Mesenchymal stem cell (in vitro differentiated cells and primary cell): ENCODE data around the gene SMCHD1.
"Not testable (repeated sequence)": the region's sequence is repeated elsewhere in the genome, so short reads cannot be mapped to it uniquely, and the experiment has no call there.

ENCODE experiments used
- DNase-seq: peaks from one replicate; pipeline ENCODE4 v3.0.0-alpha.2; 2013
- H2AFZ ChIP-seq: one replicate; pipeline ENCODE4 v1.6.1; 2013; ENCODE audit warnings: low read depth, mild to moderate bottlenecking, control low read depth, inconsistent platforms, low read length, moderate library complexity
- H2AK5ac ChIP-seq: 2 replicates; pipeline ENCODE4 v1.6.1; 2013; ENCODE audit warnings: low read length, moderate library complexity, mild to moderate bottlenecking, inconsistent platforms; ENCODE audit not compliant: severe bottlenecking
- H2BK120ac ChIP-seq: one replicate; pipeline ENCODE4 v1.6.1; 2013; ENCODE audit warnings: low read depth, mild to moderate bottlenecking, inconsistent platforms, low read length, moderate library complexity
- H2BK12ac ChIP-seq, 2 experiments: one replicate each; pipeline ENCODE4 v1.6.1; 2013; ENCODE audit warnings: inconsistent platforms in 2 of 2, low read length in 2 of 2, mild to moderate bottlenecking in 2 of 2, moderate library complexity in 2 of 2, control low read depth in 1 of 2
- H2BK15ac ChIP-seq: one replicate; pipeline ENCODE4 v1.6.1; 2013; ENCODE audit warnings: mild to moderate bottlenecking, low read depth, inconsistent platforms; ENCODE audit not compliant: poor library complexity, severe bottlenecking
- H2BK5ac ChIP-seq: 2 replicates; pipeline ENCODE4 v1.6.1; 2013; ENCODE audit warnings: low read depth, mild to moderate bottlenecking, low read length, control low read depth, inconsistent platforms; ENCODE audit not compliant: poor library complexity, severe bottlenecking
- H3K14ac ChIP-seq, 2 experiments: one replicate each; pipeline ENCODE4 v1.6.1; 2013; ENCODE audit warnings: inconsistent platforms in 2 of 2, low read length in 2 of 2, control low read depth in 1 of 2, mild to moderate bottlenecking in 1 of 2, moderate library complexity in 1 of 2
- H3K18ac ChIP-seq, 2 experiments: one replicate each; pipeline ENCODE4 v1.6.1; 2013; ENCODE audit warnings: inconsistent platforms in 2 of 2, low read length in 2 of 2, control low read depth in 1 of 2, low read depth in 1 of 2, mild to moderate bottlenecking in 1 of 2
- H3K23ac ChIP-seq, 2 experiments: one replicate each; pipeline ENCODE4 v1.6.1; 2013; ENCODE audit warnings: inconsistent platforms in 2 of 2, low read length in 2 of 2, mild to moderate bottlenecking in 2 of 2, moderate library complexity in 2 of 2, control low read depth in 1 of 2
- H3K27ac ChIP-seq: 2 replicates; pipeline ENCODE4 v1.5.1; 2013; ENCODE audit warnings: mild to moderate bottlenecking, moderate library complexity, low read length, control low read depth, inconsistent platforms; ENCODE audit not compliant: poor library complexity, severe bottlenecking
- H3K27me3 ChIP-seq, 2 experiments: 2 replicates each; pipeline versions ENCODE4 v1.6.1 to v1.7.0; 2013; ENCODE audit warnings: low read length in 2 of 2, mild to moderate bottlenecking in 2 of 2, moderate library complexity in 2 of 2, control low read depth in 1 of 2, inconsistent platforms in 1 of 2; ENCODE audit not compliant: control insufficient read depth in 1 of 2, insufficient read depth in 1 of 2
- H3K36me3 ChIP-seq, 2 experiments: 2 replicates each; pipeline versions ENCODE4 v1.6.1 to v1.7.0; 2013; ENCODE audit warnings: low read length in 2 of 2, control low read depth in 1 of 2, inconsistent platforms in 1 of 2, low read depth in 1 of 2, mild to moderate bottlenecking in 1 of 2; ENCODE audit not compliant: insufficient read depth in 2 of 2, control insufficient read depth in 1 of 2
- H3K4ac ChIP-seq, 2 experiments: one replicate each; pipeline ENCODE4 v1.6.1; 2013; ENCODE audit warnings: inconsistent platforms in 2 of 2, low read length in 2 of 2, mild to moderate bottlenecking in 2 of 2, moderate library complexity in 2 of 2, control low read depth in 1 of 2, low read depth in 1 of 2
- H3K4me1 ChIP-seq: 2 replicates; pipeline ENCODE4 v1.6.1; 2013; ENCODE audit warnings: low read depth, low read length, control low read depth; ENCODE audit not compliant: control insufficient read depth, insufficient read depth
- H3K4me2 ChIP-seq: 2 replicates; pipeline ENCODE4 v1.6.1; 2013; ENCODE audit warnings: low read length, mild to moderate bottlenecking, inconsistent platforms; ENCODE audit not compliant: poor library complexity, severe bottlenecking
- H3K4me3 ChIP-seq, 2 experiments: 2 replicates each; pipeline versions ENCODE4 v1.5.1 to v1.7.0; 2013; ENCODE audit warnings: low read length in 2 of 2, mild to moderate bottlenecking in 2 of 2, control low read depth in 1 of 2, low read depth in 1 of 2; ENCODE audit not compliant: insufficient read depth in 1 of 2
- H3K79me1 ChIP-seq: replicated peaks from 2 replicates; pipeline ENCODE4 v1.6.1; 2013; ENCODE audit warnings: mild to moderate bottlenecking, control low read depth, low read length, inconsistent platforms; ENCODE audit not compliant: poor library complexity, severe bottlenecking
- H3K9ac ChIP-seq: 2 replicates; pipeline ENCODE4 v1.7.0; 2013; ENCODE audit warnings: mild to moderate bottlenecking, low read length, moderate library complexity
- H3K9me3 ChIP-seq: 2 replicates; pipeline ENCODE4 v1.7.0; 2013; ENCODE audit warnings: mild to moderate bottlenecking, low read length; ENCODE audit not compliant: control insufficient read depth
- H4K8ac ChIP-seq: one replicate; pipeline ENCODE4 v1.6.1; 2013; ENCODE audit warnings: inconsistent platforms, mild to moderate bottlenecking, low read length, moderate library complexity
- H4K91ac ChIP-seq: one replicate; pipeline ENCODE4 v1.6.1; 2013; ENCODE audit warnings: mild to moderate bottlenecking, low read length, inconsistent platforms
- whole genome bisulfite sequencing: methylation state at CpG from one replicate; pipeline ENCODE4 v1.1.7; 2013; ENCODE audit warnings: mixed read lengths; 5-methylcytosine and 5-hydroxymethylcytosine counted together

The SMCHD1 gene

GRCh38 chr18:2656237-2656980 is 883 bp downstream of the SMCHD1 start:
- Histone ChIP-seq H4K91ac (peak overlapping the region; percentile 87), H2BK5ac (no peak overlapping the region), H3K4ac (peak overlapping the region; percentile 77 to 94), H3K4me2 (peak overlapping the region; percentile 77), H2BK120ac (peak overlapping the region; percentile 49), H2AK5ac (no peak overlapping the region), H3K23ac (peak overlapping the region; percentile 90 to 94), H3K9me3 (no peaks in the 10 kb centered on the region), H3K27ac (peak overlapping the region; percentile 68), H3K14ac (peak overlapping the region; percentile 39 to 86), H3K36me3 (peaks cover 0 to 5% of the 10 kb centered on the region in 2 experiments), H3K27me3 (no peaks in the 10 kb centered on the region), H3K79me1 (no peaks in the 10 kb centered on the region), H2BK15ac (peak overlapping the region; percentile 94), H2AFZ (no peak overlapping the region), H3K18ac (peak overlapping the region; percentile 63 to 99), H4K8ac (peak overlapping the region; percentile 72), H2BK12ac (peak overlapping the region in 1 of 2 experiments; percentile 25), H3K9ac (peak overlapping the region; percentile 97), H3K4me3 (peak overlapping the region; percentile 88 to 92), H3K4me1 (peaks cover 3% of the 10 kb centered on the region)
- under 1% methylated on average over 46 of the region's 49 CpGs for WGBS
- peak; percentile 59 for DNase-seq

GRCh38 chr18:2656981-2657512 is 1.5 kb downstream of the SMCHD1 start:
- Histone ChIP-seq H2AFZ (no peak overlapping the region), H3K18ac (no peak overlapping the region), H3K4me2 (peak overlapping the region; percentile 77), H3K23ac (no peak overlapping the region), H2BK120ac (no peak overlapping the region), H3K4me3 (peak overlapping the region; percentile 88 to 92), H3K27me3 (no peaks in the 10 kb centered on the region), H2AK5ac (no peak overlapping the region), H3K27ac (no peak overlapping the region), H3K9me3 (no peaks in the 10 kb centered on the region), H3K79me1 (no peaks in the 10 kb centered on the region), H3K4ac (peak overlapping the region in 1 of 2 experiments; percentile 14), H3K36me3 (peaks cover 0 to 5% of the 10 kb centered on the region in 2 experiments), H3K14ac (no peak overlapping the region), H4K91ac (no peak overlapping the region), H3K4me1 (peaks cover 3% of the 10 kb centered on the region), H2BK15ac (no peak overlapping the region), H4K8ac (no peak overlapping the region), H3K9ac (peak overlapping the region; percentile 97), H2BK5ac (no peak overlapping the region), H2BK12ac (peak overlapping the region in 1 of 2 experiments; percentile 6)
- DNase-seq = no peak
- 13% methylated on average over 7 of the region's 12 CpGs for WGBS

- H4K91ac ChIP-seq = peak overlapping the region; percentile 61
- H3K4me2 ChIP-seq = peak overlapping the region; percentile 47
- peak overlapping the region; percentile 51 for H3K27ac ChIP-seq
- no peak overlapping the region for H3K23ac ChIP-seq
- no peak overlapping the region for H2AK5ac ChIP-seq
- no peak overlapping the region for H2AFZ ChIP-seq
- no peaks in the 10 kb centered on the region for H3K79me1 ChIP-seq
- H3K4ac ChIP-seq = peak overlapping the region in 1 of 2 experiments; percentile 58
- H3K9me3 ChIP-seq = no peaks in the 10 kb centered on the region
- H3K27me3 ChIP-seq = no peaks in the 10 kb centered on the region
- peak overlapping the region; percentile 34 for H2BK120ac ChIP-seq
- H3K4me1 ChIP-seq = peaks cover 3% of the 10 kb centered on the region
- peak overlapping the region in 1 of 2 experiments; percentile 31 for H2BK12ac ChIP-seq
- H3K14ac ChIP-seq = no peak overlapping the region
- peak; percentile 96 for DNase-seq
- H3K18ac ChIP-seq = peak overlapping the region; percentile 21 to 48
- WGBS = 36% methylated on average over 8 of the region's 12 CpGs
- H2BK15ac ChIP-seq = no peak overlapping the region
- peak overlapping the region in 1 of 2 experiments; percentile 88 for H3K4me3 ChIP-seq
- H3K9ac ChIP-seq = peak overlapping the region; percentile 97
- no peak overlapping the region for H2BK5ac ChIP-seq
- H4K8ac ChIP-seq = no peak overlapping the region
- H3K36me3 ChIP-seq = peaks cover 0 to 5% of the 10 kb centered on the region in 2 experiments
Observed at GRCh38 chr18:2657788-2658458, 2.4 kb downstream of the SMCHD1 start.

GRCh38 chr18:2660849-2661248 is 5.3 kb downstream of the SMCHD1 start:
- H3K36me3 ChIP-seq, H2BK120ac ChIP-seq, H2AK5ac ChIP-seq, H2BK5ac ChIP-seq, H3K4me1 ChIP-seq, H3K4ac ChIP-seq, H3K9ac ChIP-seq, H3K14ac ChIP-seq, H2BK12ac ChIP-seq, H3K23ac ChIP-seq, H3K9me3 ChIP-seq, H3K27me3 ChIP-seq, H2BK15ac ChIP-seq, H3K27ac ChIP-seq, H2AFZ ChIP-seq, DNase-seq, H3K18ac ChIP-seq, H3K4me3 ChIP-seq, H3K4me2 ChIP-seq, H3K79me1 ChIP-seq, H4K91ac ChIP-seq: not testable (repeated sequence)
- 100% methylated on average over 1 of the region's 3 CpGs for whole genome bisulfite sequencing
- peak overlapping the region; percentile 4 for H4K8ac ChIP-seq
